SK-MEL-5 (cell line): ENCODE data around the gene EFNA3. TPM values are rescaled to one million over a fixed set of nuclear protein-coding genes. Genes with fewer than 3 reads are reported as not detected.

Experiments used
- DNase-seq: peaks from one replicate; pipeline ENCODE4 v3.0.0-alpha.2; 2016; ENCODE audit warnings: low read depth, low spot score
- in situ Hi-C: cut with HindIII; loops from 2 replicates; pipeline ENCODE4 v1.10.0; 2016; ENCODE audit warnings: low sequenced_read_pairs, high pct_unique_total_duplicates, low pct_unique_long_range_greater_than_20kb
- total RNA-seq: library from RNA; depleted of rRNA; stranded (reverse); fragments of >200 nt; shearing (Covaris generic); gene quantifications from 2 replicates; pipeline ENCODE4 v1.2.3, GENCODE V29; 2014

The EFNA3 gene
- total RNA-seq, 1 experiment from 2014 or later = 6.6 TPM

DNA sequence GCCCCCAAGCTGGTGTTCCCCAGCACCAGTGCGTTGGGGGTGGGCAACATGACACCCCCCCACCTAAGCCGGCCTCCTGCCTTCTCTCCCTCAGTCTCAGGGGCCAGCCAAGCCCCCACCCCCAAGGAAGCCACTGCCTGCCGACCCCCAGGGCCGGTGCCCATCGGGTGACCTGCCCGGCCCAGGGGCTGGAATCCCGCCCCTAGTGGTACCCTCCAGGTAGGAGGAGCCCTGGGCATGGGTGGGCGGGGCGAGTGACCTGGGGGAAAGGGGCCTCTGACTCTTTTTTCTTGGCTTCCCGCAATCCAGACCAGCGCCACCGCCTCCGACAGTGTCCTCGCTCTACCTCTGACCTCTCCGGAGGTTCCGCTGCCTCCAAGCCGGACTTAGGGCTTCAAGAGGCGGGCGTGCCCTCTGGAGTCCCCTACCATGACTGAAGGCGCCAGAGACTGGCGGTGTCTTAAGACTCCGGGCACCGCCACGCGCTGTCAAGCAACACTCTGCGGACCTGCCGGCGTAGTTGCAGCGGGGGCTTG lies 16.4 kb upstream of the EFNA3 start:
- in situ Hi-C loops = no loop called here

GRCh38 chr1:155062702-155063411 lies 15.8 kb upstream of the EFNA3 start:
- in situ Hi-C loops = no loop called here

More for the DNA sequence above, 16.4 kb upstream of the EFNA3 start:
- DNase-seq = no peak

GRCh38 chr1:155063550-155064110 lies 15.0 kb upstream of the EFNA3 start, which contains the start of gene EFNA4:
TSS of gene EFNA4 (plus strand) at chr1:155063740. CDS start at chr1:155063824, 84 bp downstream.
- in situ Hi-C loops = no loop called here

More at GRCh38 chr1:155062702-155063411, 15.8 kb upstream of the EFNA3 start:
- peak; percentile 67 for DNase-seq

DNA sequence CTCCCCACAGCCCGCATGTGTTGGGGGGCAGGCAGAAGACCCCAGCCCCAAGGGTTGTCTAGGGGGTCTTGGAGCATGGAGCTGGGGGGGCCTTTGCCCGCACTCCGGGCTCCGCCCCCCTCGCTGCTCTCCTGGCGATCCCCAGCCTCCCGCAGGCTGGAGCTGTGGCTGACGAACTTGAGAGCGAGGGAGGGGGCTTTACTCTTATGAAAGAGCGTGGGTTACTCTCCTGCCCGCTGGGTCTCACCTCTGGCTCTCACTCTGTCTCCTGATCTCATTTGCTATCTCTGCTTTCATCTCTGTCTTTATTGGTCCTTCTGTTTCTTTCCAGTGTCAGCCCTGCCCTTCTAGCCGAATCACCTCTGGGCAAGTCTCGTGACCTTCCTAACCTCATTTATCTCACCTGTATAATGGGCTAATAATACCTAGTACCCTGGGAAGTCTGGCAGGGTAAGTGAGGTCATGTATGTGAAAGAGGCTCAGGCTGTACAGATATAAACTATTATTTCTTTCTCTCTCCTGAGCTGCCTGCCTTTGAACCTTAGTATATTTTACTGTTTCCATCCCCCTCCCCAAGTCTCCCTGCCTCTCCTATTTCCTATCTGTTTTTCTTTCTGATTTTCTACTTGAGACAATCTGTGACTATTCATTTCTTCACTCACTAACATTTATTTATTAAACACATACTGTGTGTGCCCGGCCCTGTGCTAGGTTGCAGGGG lies 14.4 kb upstream of the EFNA3 start:
- peak; percentile 58 for DNase-seq
- in situ Hi-C loops = no loop called here

More at GRCh38 chr1:155063550-155064110, 15.0 kb upstream of the EFNA3 start, which contains the start of gene EFNA4:
- peak; percentile 93 for DNase-seq

DNA sequence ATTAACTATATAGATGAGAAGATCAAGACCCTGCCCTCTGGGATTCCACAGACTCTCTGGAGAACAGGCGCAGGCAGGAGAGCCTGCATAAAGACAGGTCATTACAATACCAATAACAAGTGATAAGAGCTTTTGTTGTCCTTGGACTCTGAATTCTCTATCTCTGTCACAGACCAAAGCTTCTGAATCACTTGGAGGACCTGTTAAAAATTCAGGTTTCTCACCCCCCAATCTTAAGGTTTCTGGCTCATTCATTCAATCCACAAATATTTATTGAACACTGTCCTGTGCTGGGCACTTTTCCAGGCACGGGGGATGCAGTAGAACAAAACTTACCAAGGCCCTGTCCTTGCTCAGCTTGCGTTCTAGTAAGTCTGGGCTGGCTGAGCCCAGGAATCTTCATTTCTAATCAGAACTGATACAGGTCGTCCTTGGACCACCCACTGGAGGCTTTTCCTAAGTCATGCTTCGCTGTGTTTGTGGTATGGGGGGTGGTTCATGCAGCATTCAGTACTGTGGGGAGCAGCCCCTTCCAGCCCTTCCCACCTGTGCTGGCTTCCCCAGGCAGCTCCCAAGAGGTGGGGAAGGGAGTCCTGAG lies 13.7 kb upstream of the EFNA3 start:
- no peak for DNase-seq
- in situ Hi-C loops = no loop called here

DNA sequence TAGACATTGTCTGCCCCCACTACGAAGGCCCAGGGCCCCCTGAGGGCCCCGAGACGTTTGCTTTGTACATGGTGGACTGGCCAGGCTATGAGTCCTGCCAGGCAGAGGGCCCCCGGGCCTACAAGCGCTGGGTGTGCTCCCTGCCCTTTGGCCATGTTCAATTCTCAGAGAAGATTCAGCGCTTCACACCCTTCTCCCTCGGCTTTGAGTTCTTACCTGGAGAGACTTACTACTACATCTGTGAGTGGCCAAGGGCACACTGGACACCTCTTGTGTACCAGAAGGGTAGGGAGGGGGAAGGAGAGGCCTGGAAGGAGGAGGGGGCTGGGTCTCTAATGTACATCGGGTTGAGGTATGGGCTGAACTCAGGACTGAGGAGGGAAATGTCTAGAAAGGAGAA lies 11.9 kb upstream of the EFNA3 start:
- in situ Hi-C loops = no loop called here
- no peak for DNase-seq

- no peak for DNase-seq
- in situ Hi-C loops = no loop called here
Measured at GRCh38 chr1:155068599-155068998, 10.0 kb upstream of the EFNA3 start.

DNA sequence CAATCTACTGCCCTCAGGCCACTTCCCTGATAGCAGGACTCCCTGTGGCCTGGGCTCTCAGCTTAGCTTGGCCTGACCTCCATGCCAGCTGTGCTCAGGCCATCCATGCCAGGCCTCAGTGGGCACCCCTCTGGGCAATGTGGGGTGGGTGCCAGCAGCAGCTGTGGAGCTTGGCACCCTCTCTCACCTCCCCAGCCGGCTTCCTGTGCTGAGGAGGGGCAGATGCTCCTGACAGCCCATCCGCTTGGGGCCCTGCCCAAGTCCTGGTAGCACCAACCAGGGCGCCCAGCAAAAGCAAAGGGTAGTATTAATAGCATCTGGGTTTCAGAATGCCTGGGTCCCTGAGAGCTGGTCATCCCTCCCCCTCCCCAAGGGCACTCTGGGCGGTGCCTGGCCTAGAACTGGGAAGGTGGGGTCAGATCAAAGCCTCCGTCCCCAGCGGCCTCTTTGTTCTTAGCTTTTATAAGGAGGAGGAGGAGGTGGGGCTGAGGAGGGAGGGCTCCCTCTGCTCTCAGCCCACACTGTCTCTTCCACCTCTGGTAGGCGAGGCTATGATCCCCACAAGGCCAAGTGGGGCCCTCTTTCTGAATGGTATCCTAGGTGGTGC lies 9.0 kb upstream of the EFNA3 start:
- no peak for DNase-seq
- in situ Hi-C loops = no loop called here

- DNase-seq = no peak
- in situ Hi-C loops = no loop called here
Measured at GRCh38 chr1:155070158-155070621, 8.4 kb upstream of the EFNA3 start.

DNA sequence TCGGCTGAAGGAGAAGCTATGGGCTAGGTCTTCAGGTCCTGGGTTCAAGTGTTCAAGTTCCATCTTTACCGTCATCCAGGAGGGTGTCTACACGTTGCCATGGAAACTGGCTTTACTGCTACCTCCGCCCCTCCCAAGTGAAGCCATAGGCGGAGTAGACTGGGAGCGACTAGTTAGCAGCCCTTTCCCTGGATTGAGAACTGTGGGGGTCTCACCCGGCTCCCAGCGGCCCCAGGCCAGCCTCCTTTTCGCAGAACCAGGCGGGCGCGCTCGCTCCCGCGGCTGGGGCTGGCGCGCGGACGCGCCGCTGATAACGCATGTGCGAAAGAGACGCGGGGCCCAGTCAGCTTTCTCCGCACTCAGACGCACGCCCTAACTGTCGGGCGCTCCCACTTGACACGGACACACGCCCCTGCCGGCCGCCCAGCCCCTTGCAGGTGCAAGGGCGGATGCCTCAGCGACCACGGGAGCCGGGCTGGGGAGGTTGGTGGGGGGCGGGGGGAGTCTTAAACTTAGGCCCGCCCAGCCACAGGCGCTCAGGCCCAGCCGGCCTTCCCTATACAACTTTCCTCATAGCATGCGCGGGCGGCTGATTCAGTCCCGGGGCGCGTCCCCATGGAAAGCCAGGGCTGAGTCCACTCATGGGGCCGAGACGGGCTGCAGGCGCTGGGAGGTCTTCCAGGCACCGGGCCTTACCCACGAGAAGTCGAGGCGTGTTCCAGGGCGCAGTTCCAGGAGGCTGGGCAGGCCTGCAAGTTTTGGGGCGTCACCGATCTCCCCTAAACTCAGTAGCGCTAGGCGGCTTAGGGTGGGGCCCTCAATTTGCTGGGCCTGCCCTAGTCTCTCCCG lies 7.7 kb upstream of the EFNA3 start:
- in situ Hi-C loops = no loop called here
- DNase-seq = peak; percentile 65

DNA sequence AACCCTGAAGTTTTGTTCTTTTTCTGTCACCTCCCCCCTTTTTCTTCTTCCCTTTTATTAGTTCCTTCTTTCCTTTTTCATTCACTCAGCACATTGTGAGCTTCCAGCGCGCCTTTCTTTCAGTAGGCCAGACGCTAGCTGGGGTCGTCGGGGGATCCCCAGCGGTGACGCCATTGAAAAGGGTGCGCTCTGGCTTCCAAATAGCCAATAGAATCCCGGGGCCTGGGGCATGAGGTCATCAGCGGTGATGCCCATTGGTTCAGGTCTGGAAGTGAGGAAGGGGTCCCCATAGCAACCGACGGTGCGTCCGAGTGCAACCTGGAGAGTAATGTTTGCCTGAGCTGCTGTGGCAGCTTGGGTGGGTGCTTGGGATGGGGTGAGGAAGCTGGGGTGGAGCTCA lies 6.9 kb upstream of the EFNA3 start:
- in situ Hi-C loops = no loop called here
- DNase-seq = no peak

DNA sequence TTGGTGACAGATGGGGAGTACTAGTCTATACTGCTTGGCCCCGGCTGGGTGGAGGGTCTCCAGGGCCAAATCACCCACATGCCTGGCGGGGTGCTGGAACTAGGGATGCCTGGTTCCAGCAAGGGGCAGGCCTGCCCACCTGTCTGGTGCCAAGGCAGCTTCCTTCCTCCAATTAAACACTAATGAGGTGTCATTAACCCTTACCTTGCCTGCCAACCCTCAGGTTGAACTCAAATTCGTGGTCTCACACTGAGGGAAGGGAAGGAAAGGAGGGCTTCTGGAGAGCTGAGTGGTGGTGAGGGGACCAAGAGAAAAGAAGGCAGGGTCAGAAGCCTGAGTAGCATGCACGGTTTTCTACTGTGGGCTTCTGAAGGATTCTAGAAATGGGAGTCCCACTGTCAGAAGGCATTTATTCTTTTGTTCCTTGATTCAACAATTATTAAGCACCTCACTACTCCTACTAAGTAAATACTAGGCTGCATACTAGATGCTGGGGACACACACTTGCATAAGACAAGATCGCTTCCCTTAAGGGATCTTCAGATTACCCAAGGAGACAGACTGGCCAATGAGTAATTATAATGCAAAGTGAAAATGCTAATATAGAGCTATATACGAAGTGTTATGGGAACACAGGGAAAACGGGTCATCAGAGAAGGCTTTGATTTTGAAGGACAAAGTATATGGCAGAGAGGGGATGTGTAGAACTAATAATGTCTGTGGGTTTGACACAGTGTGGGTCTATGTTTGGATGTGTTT lies 5.9 kb upstream of the EFNA3 start:
- DNase-seq = no peak
- in situ Hi-C loops = no loop called here

DNA sequence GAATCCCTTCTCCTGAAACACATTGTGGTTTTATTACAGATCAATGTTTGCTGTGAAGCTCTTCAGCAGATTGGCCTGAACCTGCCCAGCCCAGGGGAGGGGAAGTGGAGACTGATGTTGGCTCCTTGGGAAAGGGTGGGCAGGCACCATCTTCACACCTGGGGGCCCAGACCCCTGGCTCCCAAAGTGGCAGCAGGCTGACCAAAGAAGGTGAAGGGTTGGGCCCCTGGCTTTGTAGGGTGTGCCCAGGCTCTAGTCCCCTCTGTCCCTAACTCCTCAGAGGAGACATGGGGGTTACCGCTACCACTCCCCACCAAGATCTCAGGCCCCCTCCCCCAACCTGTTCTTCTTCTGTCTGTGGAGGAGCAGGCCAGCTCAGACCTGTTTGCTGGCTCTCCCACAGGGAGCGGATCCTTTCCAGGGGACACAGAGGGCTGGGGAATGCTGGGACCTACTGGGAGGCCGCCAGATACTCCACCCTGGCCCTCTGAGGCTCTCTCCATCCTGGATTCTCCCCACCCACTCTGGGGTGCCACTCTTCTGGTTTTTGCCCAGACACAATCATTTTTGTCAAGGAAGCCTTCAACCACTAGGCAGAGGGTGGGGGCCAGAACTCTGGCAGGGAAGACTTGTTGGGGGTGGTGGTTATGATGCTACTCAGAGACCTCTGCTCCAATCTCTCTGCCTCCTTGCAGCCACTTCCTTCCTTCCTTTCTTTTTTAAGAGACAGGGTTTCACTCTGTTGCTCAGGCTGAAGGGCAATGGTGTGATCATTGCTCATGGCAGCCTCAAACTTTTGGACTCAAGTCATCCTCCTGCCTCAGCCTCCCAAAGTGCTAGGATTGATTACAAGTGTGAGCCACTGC lies 5.0 kb upstream of the EFNA3 start:
- DNase-seq = no peak
- in situ Hi-C loops = no loop called here

DNA sequence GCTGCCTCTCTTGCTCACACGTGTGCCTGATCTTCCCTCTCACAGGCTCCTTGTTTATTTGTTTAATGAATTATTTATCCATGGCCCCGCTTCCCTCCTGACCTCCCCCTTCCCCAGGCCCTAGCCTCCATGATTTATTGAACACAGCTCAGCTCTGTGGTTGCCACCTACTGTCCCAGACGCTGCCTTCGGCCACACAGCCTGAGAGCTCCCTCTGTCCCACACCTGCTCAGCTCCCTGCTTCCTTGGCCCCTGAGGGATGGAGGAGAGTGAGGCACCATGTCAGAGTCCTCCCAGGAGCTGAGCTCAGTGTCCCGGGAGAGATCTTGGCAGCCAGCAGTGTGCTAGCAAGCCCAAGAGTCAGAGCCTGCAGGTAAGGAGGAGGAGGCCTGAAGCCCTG lies 3.1 kb upstream of the EFNA3 start:
- in situ Hi-C loops = no loop called here
- DNase-seq = no peak

- no peak for DNase-seq
- in situ Hi-C loops = no loop called here
Measured at GRCh38 chr1:155076371-155076770, 2.3 kb upstream of the EFNA3 start.
